Measurements from ENCODE around the gene HCN4.
"Not testable (repeated sequence)": the region's sequence is repeated elsewhere in the genome, so short reads cannot be mapped to it uniquely, and the experiment has no call there.

Gene HCN4

DNA sequence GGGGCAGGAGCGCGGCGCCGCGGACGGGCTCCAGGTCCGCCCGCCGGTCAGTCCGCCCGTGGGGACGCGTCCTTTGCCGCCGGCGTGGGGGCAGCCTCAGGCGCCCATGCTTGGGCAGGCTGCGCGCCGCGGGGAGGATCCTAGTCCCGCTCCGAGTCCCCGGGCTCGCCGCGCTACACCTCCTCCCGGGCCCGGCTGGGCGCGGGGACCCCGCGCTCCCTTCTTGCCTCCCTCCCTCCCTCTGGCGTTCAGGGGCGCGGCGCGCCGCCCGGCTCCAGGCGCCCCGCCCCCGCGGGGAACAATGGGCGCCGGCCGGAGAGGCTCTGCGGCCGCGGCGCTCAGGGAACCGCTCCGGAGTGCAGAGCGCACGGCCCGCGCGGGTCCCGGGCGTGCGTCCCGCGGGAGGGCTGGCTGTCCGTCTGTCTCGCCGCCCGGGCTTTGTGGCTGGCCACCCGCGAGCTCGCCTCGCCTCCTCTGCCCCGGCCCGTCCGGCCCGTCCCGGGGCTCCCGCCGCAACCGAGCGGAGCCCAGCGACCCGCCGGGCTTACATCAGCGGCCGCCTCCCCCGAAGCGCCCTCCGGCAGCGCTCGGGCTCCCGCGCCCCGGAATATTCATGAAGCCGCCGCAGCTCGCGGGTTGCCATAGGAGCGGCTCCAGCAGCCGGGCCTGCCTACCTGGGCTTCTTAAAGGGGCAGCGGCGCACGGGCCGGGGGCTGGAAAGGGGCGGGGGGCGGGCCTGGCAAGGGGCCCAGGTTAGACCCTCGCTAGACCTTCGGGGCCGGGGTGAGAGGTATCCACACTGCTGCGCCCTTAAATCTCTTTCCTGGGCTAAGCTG is at the start of gene HCN4:
HCN4 (minus strand) TSS at position 658 of the 836 bp plus-strand sequence. CDS start 688 bp downstream, outside the sequence.
- in situ Hi-C loops (cut with MboI; ENCODE audit: low sequenced_read_pairs): no loop called here

DNA sequence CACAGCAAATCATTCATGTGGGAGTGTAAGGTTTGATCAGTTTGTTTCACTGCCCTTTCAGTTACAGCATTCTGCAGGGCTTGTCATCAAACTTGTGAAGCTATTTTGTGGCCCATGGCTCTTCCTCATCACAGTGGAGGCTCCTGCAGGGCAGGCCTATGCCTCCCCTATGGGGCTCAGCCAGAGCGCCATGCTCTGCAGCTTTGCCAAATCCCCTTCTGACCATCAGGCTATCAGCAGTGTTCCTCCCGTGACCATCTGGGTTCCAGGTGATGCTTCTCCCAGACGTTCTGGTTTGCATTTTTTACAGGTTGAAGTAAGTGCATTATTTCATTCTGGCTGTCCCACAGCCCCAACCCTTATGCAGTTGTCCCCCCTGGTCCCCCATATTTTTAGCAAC is 46.1 kb upstream of the HCN4 start:
- in situ Hi-C loops (cut with MboI; ENCODE audit: low sequenced_read_pairs): no loop called here

GRCh38 chr15:73403171-73403570 is 34.4 kb upstream of the HCN4 start:
- in situ Hi-C loops (cut with MboI; ENCODE audit: low sequenced_read_pairs): no loop called here

GRCh38 chr15:73400222-73400621 is 31.5 kb upstream of the HCN4 start:
- in situ Hi-C loops (cut with MboI; ENCODE audit: low sequenced_read_pairs): not testable (repeated sequence)

GRCh38 chr15:73398861-73399260 is 30.1 kb upstream of the HCN4 start:
- in situ Hi-C loops (cut with MboI; ENCODE audit: low sequenced_read_pairs): no loop called here

- in situ Hi-C loops (cut with MboI; ENCODE audit: low sequenced_read_pairs): no loop called here
Observed at GRCh38 chr15:73397461-73397860, 28.7 kb upstream of the HCN4 start.

DNA sequence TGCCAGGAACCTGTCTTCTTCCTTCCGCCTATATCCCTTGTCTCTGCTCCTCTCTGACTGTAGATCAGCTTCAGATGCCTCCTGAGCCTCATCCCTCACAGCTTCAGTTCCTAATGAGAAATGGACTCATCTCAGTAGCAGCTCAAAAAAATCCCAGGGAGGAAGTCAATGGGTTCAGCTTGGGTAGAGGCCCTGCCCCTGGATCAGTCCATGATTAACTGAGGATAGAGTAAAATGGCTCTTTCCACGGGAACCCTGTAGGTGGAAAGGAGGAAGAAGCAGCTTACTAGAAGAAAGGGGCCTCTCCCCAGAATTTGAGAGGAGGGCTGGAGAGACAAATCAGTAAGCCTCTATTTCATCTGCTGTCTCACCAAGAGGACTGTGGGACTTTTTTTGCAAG is 26.9 kb upstream of the HCN4 start:
- in situ Hi-C loops (cut with MboI; ENCODE audit: low sequenced_read_pairs): no loop called here

- in situ Hi-C loops (cut with MboI; ENCODE audit: low sequenced_read_pairs): no loop called here
Observed at GRCh38 chr15:73394782-73395181, 26.0 kb upstream of the HCN4 start.

GRCh38 chr15:73393336-73393735 is 24.6 kb upstream of the HCN4 start:
- in situ Hi-C loops (cut with MboI; ENCODE audit: low sequenced_read_pairs): no loop called here

DNA sequence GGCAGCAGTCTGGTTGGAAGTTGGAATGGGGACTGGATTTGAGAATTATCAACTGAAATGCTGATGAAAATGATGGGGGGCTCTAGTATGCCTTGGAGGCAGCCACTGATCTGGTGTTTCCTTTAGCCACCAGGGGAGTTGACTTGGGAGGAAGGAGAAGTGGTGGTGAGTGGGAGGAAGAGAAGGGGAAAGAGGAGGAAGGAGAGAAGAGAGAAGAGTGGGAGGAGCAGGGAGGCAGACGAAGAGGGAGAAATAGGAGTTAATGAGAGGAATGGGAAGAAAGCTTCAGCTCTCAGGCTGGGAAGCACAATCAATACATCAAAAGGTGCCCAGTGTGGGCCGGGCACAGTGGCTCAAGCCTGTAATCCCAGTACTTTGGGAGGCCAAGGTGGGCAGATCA is 23.3 kb upstream of the HCN4 start:
- in situ Hi-C loops (cut with MboI; ENCODE audit: low sequenced_read_pairs): no loop called here

DNA sequence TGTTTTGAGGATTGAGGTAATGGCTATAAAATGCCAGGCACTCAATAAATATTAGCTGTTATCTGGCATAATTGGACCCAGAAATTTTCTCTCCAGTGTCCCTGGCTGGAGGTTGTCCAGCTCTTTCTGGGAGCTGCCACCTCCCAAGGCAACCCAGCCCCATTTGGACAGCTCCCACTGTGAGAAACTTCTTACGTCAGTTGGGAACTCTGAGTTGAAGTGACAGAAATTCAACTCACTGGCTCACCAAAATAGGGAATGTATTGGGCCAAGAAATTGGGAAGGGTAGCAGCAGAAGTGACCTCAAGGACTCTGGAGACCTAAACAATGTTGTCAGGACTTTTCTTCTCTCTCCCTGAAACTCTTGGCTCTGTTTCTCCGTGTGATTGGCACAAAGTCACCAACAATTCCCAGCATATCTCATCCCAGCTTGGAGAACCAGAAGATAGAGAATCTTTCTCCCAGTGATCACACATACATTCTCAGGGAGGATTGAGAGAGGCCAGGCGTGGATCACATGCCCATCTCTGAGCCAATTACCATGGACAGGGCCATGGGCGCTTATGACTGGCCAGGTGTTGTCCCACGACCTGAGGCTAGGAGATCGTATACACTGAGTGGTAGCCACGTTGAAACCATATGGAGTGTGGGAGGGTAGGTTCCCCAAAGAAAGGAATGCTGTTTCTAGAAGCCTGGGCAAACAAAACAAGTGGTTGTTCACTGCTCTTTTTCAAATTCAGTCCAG is 22.5 kb upstream of the HCN4 start:
- in situ Hi-C loops (cut with MboI; ENCODE audit: low sequenced_read_pairs): no loop called here

- in situ Hi-C loops (cut with MboI; ENCODE audit: low sequenced_read_pairs): no loop called here
Observed at GRCh38 chr15:73389971-73390544, 21.3 kb upstream of the HCN4 start.

GRCh38 chr15:73389539-73389938 is 20.8 kb upstream of the HCN4 start:
- in situ Hi-C loops (cut with MboI; ENCODE audit: low sequenced_read_pairs): no loop called here

GRCh38 chr15:73388256-73388781 is 19.6 kb upstream of the HCN4 start:
- in situ Hi-C loops (cut with MboI; ENCODE audit: low sequenced_read_pairs): no loop called here

DNA sequence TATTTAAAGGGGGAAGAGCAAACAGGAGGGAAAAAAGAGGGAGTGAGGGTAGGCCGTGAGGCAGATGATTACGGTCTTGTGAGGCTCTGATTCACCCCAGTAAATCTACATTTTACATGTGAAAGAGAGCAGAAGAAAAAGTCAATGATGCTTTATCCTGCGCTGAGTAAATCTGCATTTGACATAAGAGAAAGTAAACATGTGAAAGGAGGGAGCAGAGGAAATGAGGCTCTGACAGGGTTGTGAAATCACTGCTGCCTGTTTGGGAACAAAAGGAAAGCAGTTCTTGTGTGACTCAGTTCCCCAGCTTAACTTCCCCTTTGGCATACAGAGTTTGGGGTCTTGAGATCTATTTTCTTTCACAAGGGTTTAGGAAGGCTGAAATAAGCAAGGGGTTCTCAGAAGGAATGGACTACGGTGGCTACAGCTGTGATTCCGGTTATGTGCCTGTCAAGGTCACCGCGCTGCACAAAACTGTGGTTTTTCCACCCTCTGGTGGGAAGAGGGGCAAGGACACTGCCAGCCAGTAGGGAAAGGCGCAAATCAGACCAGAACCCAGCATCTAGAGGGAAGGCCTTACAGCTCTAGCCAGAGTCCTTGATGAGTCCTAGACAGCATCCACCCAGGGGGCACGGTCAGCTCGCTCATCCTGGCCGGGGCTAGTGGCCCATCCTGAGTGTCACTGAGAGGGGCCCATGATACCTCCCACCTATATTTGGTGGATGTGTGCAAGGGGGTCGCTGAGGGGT is 18.9 kb upstream of the HCN4 start:
- in situ Hi-C loops (cut with MboI; ENCODE audit: low sequenced_read_pairs): no loop called here

GRCh38 chr15:73386886-73387506 is 18.2 kb upstream of the HCN4 start:
- in situ Hi-C loops (cut with MboI; ENCODE audit: low sequenced_read_pairs): no loop called here

- in situ Hi-C loops (cut with MboI; ENCODE audit: low sequenced_read_pairs): no loop called here
Observed at GRCh38 chr15:73386238-73386637, 17.5 kb upstream of the HCN4 start.

- in situ Hi-C loops (cut with MboI; ENCODE audit: low sequenced_read_pairs): no loop called here
Observed at GRCh38 chr15:73385205-73385604, 16.4 kb upstream of the HCN4 start.

- in situ Hi-C loops (cut with MboI; ENCODE audit: low sequenced_read_pairs): no loop called here
Observed at GRCh38 chr15:73383310-73384189, 14.8 kb upstream of the HCN4 start.
